ENCODE measurements around the gene SLFN12L.
"Not testable (repeated sequence)": the region's sequence is repeated elsewhere in the genome, so short reads cannot be mapped to it uniquely, and the experiment has no call there.

The SLFN12L gene

GRCh38 chr17:35537601-35538141 is at the start of gene SLFN12L:
SLFN12L (minus strand) TSS chr17:35537678; CDS start chr17:35522364, 15,314 bp downstream.
- peak; percentile 75 for DNase-seq

GRCh38 chr17:35586569-35587073 is 49.1 kb upstream of the SLFN12L start:
- no peak for DNase-seq

- DNase-seq, result no peak
Measured at GRCh38 chr17:35584061-35584460, 46.6 kb upstream of the SLFN12L start.

GRCh38 chr17:35578929-35579432 is 41.5 kb upstream of the SLFN12L start:
- DNase-seq, result no peak

- peak; percentile 93 for DNase-seq
Measured at GRCh38 chr17:35578197-35578928, 40.9 kb upstream of the SLFN12L start, which contains the start of gene PEX12. PEX12 (minus strand) TSS chr17:35578571; CDS start chr17:35578021, 550 bp downstream.

- DNase-seq, result no peak
Measured at GRCh38 chr17:35577830-35578196, 40.3 kb upstream of the SLFN12L start.

GRCh38 chr17:35575759-35576158 is 38.3 kb upstream of the SLFN12L start:
- no peak for DNase-seq

- DNase-seq, result no peak
Measured at GRCh38 chr17:35569405-35569804, 31.9 kb upstream of the SLFN12L start.

- peak; percentile 47 for DNase-seq
Measured at GRCh38 chr17:35568561-35568960, 31.1 kb upstream of the SLFN12L start.

GRCh38 chr17:35566968-35567367 is 29.5 kb upstream of the SLFN12L start:
- DNase-seq, result no peak

- not testable (repeated sequence) for DNase-seq
Measured at GRCh38 chr17:35563181-35563580, 25.7 kb upstream of the SLFN12L start.

- DNase-seq, result no peak
Measured at GRCh38 chr17:35560703-35561102, 23.2 kb upstream of the SLFN12L start, which contains the start of gene SLFN14. SLFN14 (minus strand) TSS chr17:35560819; CDS start chr17:35558062, 2,757 bp downstream.

GRCh38 chr17:35559495-35560210 is 22.2 kb upstream of the SLFN12L start:
- no peak for DNase-seq

- no peak for DNase-seq
Measured at GRCh38 chr17:35557353-35557752, 19.9 kb upstream of the SLFN12L start.

- DNase-seq, result peak; percentile 25
Measured at GRCh38 chr17:35555691-35556090, 18.2 kb upstream of the SLFN12L start.

GRCh38 chr17:35554668-35555067 is 17.2 kb upstream of the SLFN12L start:
- DNase-seq, result no peak

GRCh38 chr17:35553310-35553709 is 15.8 kb upstream of the SLFN12L start:
- DNase-seq, result no peak

- no peak for DNase-seq
Measured at GRCh38 chr17:35548978-35549377, 11.5 kb upstream of the SLFN12L start.

- DNase-seq, result no peak
Measured at GRCh38 chr17:35548208-35548810, 10.8 kb upstream of the SLFN12L start.

GRCh38 chr17:35546487-35546886 is 9.0 kb upstream of the SLFN12L start:
- DNase-seq, result no peak

GRCh38 chr17:35545150-35545549 is 7.7 kb upstream of the SLFN12L start:
- no peak for DNase-seq

- DNase-seq, result no peak
Measured at GRCh38 chr17:35543856-35544255, 6.4 kb upstream of the SLFN12L start.

GRCh38 chr17:35542990-35543389 is 5.5 kb upstream of the SLFN12L start:
- DNase-seq, result no peak

Measured in CD4-positive, alpha-beta T cell treated with Interleukin-17A for 1 hour (primary cell).